ENCODE results near the gene BCKDK. TPM values are rescaled to one million over a fixed set of nuclear protein-coding genes. Genes with fewer than 3 reads are reported as not detected.

The BCKDK gene
- total and polyA plus RNA-seq, 2 of the 13 experiments (the other 11 are each of a cell fraction or from before 2014, with no cell fraction given): 24.9 to 42.6 TPM

- TF ChIP-seq REST (IDR thresholded peaks at IDR 0.05; ENCODE audit: borderline replicate concordance in 1 of 2, low read depth in 1 of 2, low read length in 2 of 2) (peak in 1 of 2 experiments; percentile 59; a peak in 1 of 4 replicates), ZNF556 (CRISPR knock-in tag; IDR thresholded peaks at IDR 0.05; ENCODE audit: borderline replicate concordance) (peak; percentile 36; the same call in 1 of the 2 replicates), ZBTB34 (CRISPR knock-in tag; IDR thresholded peaks at IDR 0.05) (no peak), ZNF362 (CRISPR knock-in tag; IDR thresholded peaks at IDR 0.05; ENCODE audit: borderline replicate concordance) (peak; percentile 3; the same call in 1 of the 2 replicates), NFYC (CRISPR knock-in tag; IDR thresholded peaks at IDR 0.05) (peak; percentile 85), RFX1 (IDR thresholded peaks at IDR 0.05) (no peak), ZBTB44 (CRISPR knock-in tag; IDR thresholded peaks at IDR 0.05) (no peak), PRMT3 (CRISPR knock-in tag; IDR thresholded peaks at IDR 0.05; ENCODE audit: borderline replicate concordance, low read depth) (no peak; the same call in 1 of the 2 replicates), ZNF441 (CRISPR knock-in tag; IDR thresholded peaks at IDR 0.05; ENCODE audit: borderline replicate concordance) (no peak; the same call in 1 of the 2 replicates), ZNF180 (CRISPR knock-in tag; IDR thresholded peaks at IDR 0.05; ENCODE audit: borderline replicate concordance, low read depth) (no peak), SNAPC2 (CRISPR knock-in tag; IDR thresholded peaks at IDR 0.05) (0 out of 2 replicates have a peak, but pooled peaks have one; percentile 3), SSRP1 (CRISPR knock-in tag; IDR thresholded peaks at IDR 0.05) (peak; percentile 90), ATAD3A (CRISPR knock-in tag; IDR thresholded peaks at IDR 0.05) (peak; percentile 68; the same call in 1 of the 2 replicates), ZNF83 (CRISPR knock-in tag; IDR thresholded peaks at IDR 0.05; ENCODE audit: borderline replicate concordance) (no peak), ZNF883 (CRISPR knock-in tag; IDR thresholded peaks at IDR 0.05; ENCODE audit: not compliant biosample characterization) (peak; percentile 82), PRDM4 (CRISPR knock-in tag; IDR thresholded peaks at IDR 0.05; ENCODE audit: borderline replicate concordance) (no peak), PPARG (CRISPR knock-in tag; conservative IDR thresholded peaks at IDR 0.05) (no peak; the same call in 1 of the 2 replicates), ZNF577 (CRISPR knock-in tag; IDR thresholded peaks at IDR 0.05; ENCODE audit: borderline replicate concordance, low read depth) (no peak)
Measured at GRCh38 chr16:31094424-31095120, 13.6 kb upstream of the BCKDK start, which contains the start of gene VKORC1 (continued).
